Panc1 (cell line): ENCODE data around the gene PIP5K1C.

Experiments
- POLR2AphosphoS5 ChIP-seq: IDR thresholded peaks from 2 replicates; pipeline ENCODE4 v1.6.1; 2012; ENCODE audit warnings: mild to moderate bottlenecking, low read depth, low read length, moderate library complexity
- TF ChIP-seq, protein P1 (sequence below): fragments of 450-650 bp; IDR thresholded peaks from 2 replicates; pipeline ENCODE4 v1.5.1; 2017; ENCODE audit warnings: mild to moderate bottlenecking

DNA sequence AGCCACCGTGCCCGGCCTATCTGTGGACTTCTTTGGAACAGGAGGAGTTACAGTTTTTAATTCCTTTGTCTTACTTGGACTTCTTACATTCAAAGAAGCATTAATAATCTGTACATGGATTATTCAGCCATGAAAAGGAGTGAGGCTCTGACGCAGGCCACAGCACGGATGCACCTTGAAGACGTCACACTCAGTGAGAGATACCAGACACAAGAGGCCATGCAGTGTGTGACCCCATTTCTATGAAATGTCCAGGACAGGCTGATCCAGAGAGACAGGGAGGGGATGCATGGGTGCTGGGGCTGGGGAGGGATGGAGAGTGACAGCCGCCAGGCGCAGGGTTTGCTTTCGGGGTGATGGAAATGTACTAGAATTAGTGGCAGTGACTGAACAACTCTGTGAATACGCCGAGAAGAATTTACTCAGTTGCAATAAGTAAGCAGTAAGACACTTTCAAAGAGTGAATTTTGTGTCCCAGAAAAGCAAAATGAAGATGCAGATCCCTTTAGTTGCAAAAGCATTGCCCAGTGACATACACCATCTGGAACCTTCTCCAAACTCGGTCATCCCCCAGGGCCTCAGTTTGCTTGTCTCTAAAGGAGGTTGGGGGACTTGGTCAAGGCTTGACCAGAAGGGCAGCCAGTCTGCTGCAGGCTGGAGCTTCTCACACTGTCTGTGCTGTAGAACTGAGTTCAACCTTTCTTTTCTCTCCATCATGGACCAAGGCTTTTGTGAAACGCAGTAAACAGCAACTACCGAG is 25.3 kb downstream of the PIP5K1C start:
- TF ChIP-seq, protein P1, sequence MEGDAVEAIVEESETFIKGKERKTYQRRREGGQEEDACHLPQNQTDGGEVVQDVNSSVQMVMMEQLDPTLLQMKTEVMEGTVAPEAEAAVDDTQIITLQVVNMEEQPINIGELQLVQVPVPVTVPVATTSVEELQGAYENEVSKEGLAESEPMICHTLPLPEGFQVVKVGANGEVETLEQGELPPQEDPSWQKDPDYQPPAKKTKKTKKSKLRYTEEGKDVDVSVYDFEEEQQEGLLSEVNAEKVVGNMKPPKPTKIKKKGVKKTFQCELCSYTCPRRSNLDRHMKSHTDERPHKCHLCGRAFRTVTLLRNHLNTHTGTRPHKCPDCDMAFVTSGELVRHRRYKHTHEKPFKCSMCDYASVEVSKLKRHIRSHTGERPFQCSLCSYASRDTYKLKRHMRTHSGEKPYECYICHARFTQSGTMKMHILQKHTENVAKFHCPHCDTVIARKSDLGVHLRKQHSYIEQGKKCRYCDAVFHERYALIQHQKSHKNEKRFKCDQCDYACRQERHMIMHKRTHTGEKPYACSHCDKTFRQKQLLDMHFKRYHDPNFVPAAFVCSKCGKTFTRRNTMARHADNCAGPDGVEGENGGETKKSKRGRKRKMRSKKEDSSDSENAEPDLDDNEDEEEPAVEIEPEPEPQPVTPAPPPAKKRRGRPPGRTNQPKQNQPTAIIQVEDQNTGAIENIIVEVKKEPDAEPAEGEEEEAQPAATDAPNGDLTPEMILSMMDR = no peak
- no peak for TF ChIP-seq POLR2AphosphoS5
